HepG2 (cell line): ENCODE results near the gene MIPEP.

Source experiments
- CBFB ChIP-seq: sonication (generic); formaldehyde crosslinking; IDR thresholded peaks from 2 replicates; pipeline ENCODE4 v1.4.0; 2020; ENCODE audit warnings: missing genetic modification reagents
- MTA3 ChIP-seq: sonication (generic); formaldehyde crosslinking; IDR thresholded peaks from 2 replicates; pipeline ENCODE4 v1.4.0; 2020; ENCODE audit warnings: missing genetic modification reagents
- PHF5A ChIP-seq: IDR thresholded peaks from one replicate; pipeline ENCODE4 v1.6.1; 2018; ENCODE audit warnings: low read depth, missing genetic modification reagents; ENCODE audit not compliant: unreplicated experiment
- SIN3B ChIP-seq: fragments of 150-350 bp; IDR thresholded peaks from 2 replicates; pipeline ENCODE4 v1.6.1; 2014; ENCODE audit warnings: low read length
- ZC3H4 ChIP-seq: sonication (generic); formaldehyde crosslinking; IDR thresholded peaks from 2 replicates; pipeline ENCODE4 v1.4.0; 2020; ENCODE audit warnings: missing genetic modification reagents, borderline replicate concordance
- ZIK1 ChIP-seq: sonication (generic); formaldehyde crosslinking; IDR thresholded peaks from 2 replicates; pipeline ENCODE4 v1.5.0; 2020; ENCODE audit warnings: mild to moderate bottlenecking, low read depth, missing genetic modification reagents, borderline replicate concordance
- ZNF317 ChIP-seq: sonication (generic); formaldehyde crosslinking; IDR thresholded peaks from 2 replicates; pipeline ENCODE4 v1.5.0; 2020; ENCODE audit warnings: mild to moderate bottlenecking, missing genetic modification reagents
- ZNF746 ChIP-seq: sonication (generic); formaldehyde crosslinking; IDR thresholded peaks from 2 replicates; pipeline ENCODE4 v1.8.0; 2022; ENCODE audit warnings: mild to moderate bottlenecking, missing genetic modification reagents
- TF ChIP-seq, protein P1 (sequence below): sonication (generic); formaldehyde crosslinking; IDR thresholded peaks from 2 replicates; pipeline ENCODE4 v1.5.0; 2020; ENCODE audit warnings: mild to moderate bottlenecking, missing genetic modification reagents, moderate library complexity
- TF ChIP-seq, protein P2 (sequence below): sonication (generic); formaldehyde crosslinking; IDR thresholded peaks from 2 replicates; pipeline ENCODE4 v1.5.1; 2020; ENCODE audit warnings: missing genetic modification reagents, mild to moderate bottlenecking, borderline replicate concordance
- TF ChIP-seq, protein P3 (sequence below): conservative IDR thresholded peaks from 2 replicates; pipeline ENCODE4 v1.6.1; 2018; ENCODE audit warnings: missing genetic modification reagents
- TF ChIP-seq, protein P4 (sequence below): sonication (generic); formaldehyde crosslinking; IDR thresholded peaks from 2 replicates; pipeline ENCODE4 v1.5.1; 2020; ENCODE audit warnings: mild to moderate bottlenecking, missing genetic modification reagents

DNA sequence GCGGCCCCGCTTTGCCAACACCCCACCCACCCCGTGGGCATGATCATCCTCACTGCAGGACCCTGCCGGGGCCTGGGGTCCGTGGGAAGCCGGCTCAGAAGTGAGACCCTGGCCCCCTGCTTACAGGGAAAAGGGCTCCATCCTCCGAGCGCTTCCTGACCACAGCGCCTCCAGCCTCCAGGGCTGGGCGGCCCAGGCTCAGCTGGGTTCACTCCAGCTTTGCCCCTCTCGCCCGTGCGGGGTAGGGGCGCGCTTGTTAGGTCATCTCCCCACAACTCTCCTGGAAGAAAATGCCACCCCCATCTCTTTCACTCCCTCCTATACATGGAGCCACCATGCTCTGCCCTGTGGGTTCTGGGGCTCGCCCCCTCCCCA lies 14.7 kb upstream of the MIPEP start:
- TF ChIP-seq ZC3H4 (CRISPR knock-in tag) (no peak), SIN3B (no peak), CBFB (no peak), ZIK1 (CRISPR knock-in tag) (no peak), PHF5A (no peak), ZNF746 (CRISPR knock-in tag) (no peak), ZNF317 (CRISPR knock-in tag) (no peak), MTA3 (CRISPR knock-in tag) (no peak)
- TF ChIP-seq, protein P1, sequence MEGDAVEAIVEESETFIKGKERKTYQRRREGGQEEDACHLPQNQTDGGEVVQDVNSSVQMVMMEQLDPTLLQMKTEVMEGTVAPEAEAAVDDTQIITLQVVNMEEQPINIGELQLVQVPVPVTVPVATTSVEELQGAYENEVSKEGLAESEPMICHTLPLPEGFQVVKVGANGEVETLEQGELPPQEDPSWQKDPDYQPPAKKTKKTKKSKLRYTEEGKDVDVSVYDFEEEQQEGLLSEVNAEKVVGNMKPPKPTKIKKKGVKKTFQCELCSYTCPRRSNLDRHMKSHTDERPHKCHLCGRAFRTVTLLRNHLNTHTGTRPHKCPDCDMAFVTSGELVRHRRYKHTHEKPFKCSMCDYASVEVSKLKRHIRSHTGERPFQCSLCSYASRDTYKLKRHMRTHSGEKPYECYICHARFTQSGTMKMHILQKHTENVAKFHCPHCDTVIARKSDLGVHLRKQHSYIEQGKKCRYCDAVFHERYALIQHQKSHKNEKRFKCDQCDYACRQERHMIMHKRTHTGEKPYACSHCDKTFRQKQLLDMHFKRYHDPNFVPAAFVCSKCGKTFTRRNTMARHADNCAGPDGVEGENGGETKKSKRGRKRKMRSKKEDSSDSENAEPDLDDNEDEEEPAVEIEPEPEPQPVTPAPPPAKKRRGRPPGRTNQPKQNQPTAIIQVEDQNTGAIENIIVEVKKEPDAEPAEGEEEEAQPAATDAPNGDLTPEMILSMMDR (CRISPR knock-in tag): no peak
- TF ChIP-seq, protein P2, sequence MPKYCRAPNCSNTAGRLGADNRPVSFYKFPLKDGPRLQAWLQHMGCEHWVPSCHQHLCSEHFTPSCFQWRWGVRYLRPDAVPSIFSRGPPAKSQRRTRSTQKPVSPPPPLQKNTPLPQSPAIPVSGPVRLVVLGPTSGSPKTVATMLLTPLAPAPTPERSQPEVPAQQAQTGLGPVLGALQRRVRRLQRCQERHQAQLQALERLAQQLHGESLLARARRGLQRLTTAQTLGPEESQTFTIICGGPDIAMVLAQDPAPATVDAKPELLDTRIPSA: no peak
- TF ChIP-seq, protein P3, sequence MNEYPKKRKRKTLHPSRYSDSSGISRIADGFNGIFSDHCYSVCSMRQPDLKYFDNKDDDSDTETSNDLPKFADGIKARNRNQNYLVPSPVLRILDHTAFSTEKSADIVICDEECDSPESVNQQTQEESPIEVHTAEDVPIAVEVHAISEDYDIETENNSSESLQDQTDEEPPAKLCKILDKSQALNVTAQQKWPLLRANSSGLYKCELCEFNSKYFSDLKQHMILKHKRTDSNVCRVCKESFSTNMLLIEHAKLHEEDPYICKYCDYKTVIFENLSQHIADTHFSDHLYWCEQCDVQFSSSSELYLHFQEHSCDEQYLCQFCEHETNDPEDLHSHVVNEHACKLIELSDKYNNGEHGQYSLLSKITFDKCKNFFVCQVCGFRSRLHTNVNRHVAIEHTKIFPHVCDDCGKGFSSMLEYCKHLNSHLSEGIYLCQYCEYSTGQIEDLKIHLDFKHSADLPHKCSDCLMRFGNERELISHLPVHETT (CRISPR knock-in tag): no peak
- TF ChIP-seq, protein P4, sequence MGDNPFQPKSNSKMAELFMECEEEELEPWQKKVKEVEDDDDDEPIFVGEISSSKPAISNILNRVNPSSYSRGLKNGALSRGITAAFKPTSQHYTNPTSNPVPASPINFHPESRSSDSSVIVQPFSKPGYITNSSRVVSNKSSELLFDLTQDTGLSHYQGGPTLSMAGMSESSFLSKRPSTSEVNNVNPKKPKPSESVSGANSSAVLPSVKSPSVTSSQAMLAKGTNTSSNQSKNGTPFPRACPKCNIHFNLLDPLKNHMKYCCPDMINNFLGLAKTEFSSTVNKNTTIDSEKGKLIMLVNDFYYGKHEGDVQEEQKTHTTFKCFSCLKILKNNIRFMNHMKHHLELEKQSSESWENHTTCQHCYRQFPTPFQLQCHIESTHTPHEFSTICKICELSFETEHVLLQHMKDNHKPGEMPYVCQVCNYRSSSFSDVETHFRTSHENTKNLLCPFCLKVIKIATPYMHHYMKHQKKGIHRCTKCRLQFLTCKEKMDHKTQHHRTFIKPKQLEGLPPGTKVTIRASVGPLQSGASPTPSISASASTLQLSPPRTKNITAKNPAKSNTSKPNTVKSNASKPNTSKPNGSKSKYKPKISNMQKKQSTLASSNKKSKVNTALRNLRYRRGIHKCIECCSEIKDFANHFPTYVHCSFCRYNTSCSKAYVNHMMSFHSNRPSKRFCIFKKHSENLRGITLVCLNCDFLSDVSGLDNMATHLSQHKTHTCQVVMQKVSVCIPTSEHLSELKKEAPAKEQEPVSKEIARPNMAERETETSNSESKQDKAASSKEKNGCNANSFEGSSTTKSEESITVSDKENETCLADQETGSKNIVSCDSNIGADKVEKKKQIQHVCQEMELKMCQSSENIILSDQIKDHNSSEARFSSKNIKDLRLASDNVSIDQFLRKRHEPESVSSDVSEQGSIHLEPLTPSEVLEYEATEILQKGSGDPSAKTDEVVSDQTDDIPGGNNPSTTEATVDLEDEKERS (CRISPR knock-in tag): no peak
